Tibial nerve (tissue), 4 donors: ENCODE results near the gene TTLL8. TPM values are rescaled to one million over a fixed set of nuclear protein-coding genes. Genes with fewer than 3 reads are reported as not detected.

ENCODE experiments used
- DNase-seq, 2 donors: peaks; one replicate each; pipeline ENCODE4 v3.0.0-alpha.2; 2019; ENCODE audit warnings: low spot score in 2 of 2
- H3K27ac ChIP-seq, 4 donors: fragments of 200-600 bp; sonication (generic) in 3 of 4; one replicate each; pipeline ENCODE4 v1.5.1; 2017 to 2019; ENCODE audit warnings: mild to moderate bottlenecking in 1 of 4
- H3K27me3 ChIP-seq, 2 donors: fragments of 200-600 bp; sonication (generic) in 1 of 2; one replicate each; pipeline versions ENCODE4 v1.5.1 to v1.6.0; 2017 to 2019
- H3K36me3 ChIP-seq, 3 donors: fragments of 200-600 bp; sonication (generic); one replicate each; pipeline ENCODE4 v1.5.1; 2018 to 2019
- H3K4me1 ChIP-seq, 4 donors: fragments of 200-600 bp; sonication (generic) in 3 of 4; one replicate each; pipeline ENCODE4 v1.5.1; 2017 to 2019
- H3K4me3 ChIP-seq, 4 donors: fragments of 200-600 bp; sonication (generic) in 3 of 4; one replicate each; pipeline ENCODE4 v1.5.1; 2017 to 2019; ENCODE audit warnings: mild to moderate bottlenecking in 1 of 4, moderate library complexity in 1 of 4
- H3K9me3 ChIP-seq, 4 donors: fragments of 200-600 bp; sonication (generic) in 3 of 4; one replicate each; pipeline ENCODE4 v1.5.1; 2017 to 2019
- CTCF ChIP-seq, 5 experiments: fragments of 200-600 bp in 3 of 5; fragments of 450-650 bp in 2 of 5; sonication (generic) in 3 of 5; IDR thresholded peaks; one replicate each; pipeline ENCODE4 v1.5.1; 2016 to 2019; ENCODE audit warnings: antibody characterized with exemption in 5 of 5, mild to moderate bottlenecking in 3 of 5, moderate library complexity in 2 of 5
- EP300 ChIP-seq, 2 donors: sonication (generic); formaldehyde crosslinking; IDR thresholded peaks; one replicate each; pipeline ENCODE4 v1.6.1; 2017; ENCODE audit warnings: antibody characterized with exemption in 2 of 2, mild to moderate bottlenecking in 1 of 2
- POLR2A ChIP-seq, 2 donors: fragments of 450-650 bp; IDR thresholded peaks; one replicate each; pipeline ENCODE4 v1.6.1; 2017; ENCODE audit warnings: antibody characterized with exemption in 2 of 2, mild to moderate bottlenecking in 2 of 2, moderate library complexity in 2 of 2
- WGBS, 2 donors: methylation state at CpG; one replicate each; pipeline ENCODE4 v1.1.5; 2018; 5-methylcytosine and 5-hydroxymethylcytosine counted together
- total RNA-seq, 4 donors: library from RNA; depleted of rRNA; stranded (reverse); fragments of >200 nt; gene quantifications; one replicate each; pipeline ENCODE4 v1.1.0, GENCODE V29; 2016

TTLL8 gene
- total RNA-seq, 4 donors from 2014 or later: not detected

- Histone ChIP-seq H3K4me1 (no peaks in the 10 kb centered on the region), H3K27ac (no peak overlapping the region), H3K36me3 (no peaks in the 10 kb centered on the region), H3K4me3 (no peak overlapping the region), H3K9me3 (peaks cover 0 to 23% (median 2%) of the 10 kb centered on the region in 4 donors), H3K27me3 (no peaks in the 10 kb centered on the region)
- TF ChIP-seq CTCF (IDR thresholded peaks at IDR 0.05) (no peak), EP300 (IDR thresholded peaks at IDR 0.05) (no peak), POLR2A (IDR thresholded peaks at IDR 0.05) (no peak)
- no peak for DNase-seq
- WGBS, 2 donors: 90 to 93% methylated on average over 24 to 27 of the region's 29 CpGs
These were observed 18.2 kb downstream of the TTLL8 start for GRCh38 chr22:50039669-50040443.

GRCh38 chr22:50035976-50036724 is 21.9 kb downstream of the TTLL8 start:
- no peaks in the 10 kb centered on the region for H3K36me3 ChIP-seq
- H3K4me1 ChIP-seq: no peaks in the 10 kb centered on the region
- H3K27me3 ChIP-seq: peaks cover 0 to 5% of the 10 kb centered on the region in 2 donors
- 61 to 82% methylated on average over 12 to 19 of the region's 23 CpGs for WGBS, 2 donors
- no peak for DNase-seq
- TF ChIP-seq EP300 (IDR thresholded peaks at IDR 0.05) (no peak), POLR2A (IDR thresholded peaks at IDR 0.05) (no peak), CTCF (IDR thresholded peaks at IDR 0.05) (no peak)
- H3K4me3 ChIP-seq: no peak overlapping the region
- peaks cover 0 to 23% (median 2%) of the 10 kb centered on the region in 4 donors for H3K9me3 ChIP-seq
- H3K27ac ChIP-seq: no peak overlapping the region

- H3K9me3 ChIP-seq: peaks cover 0 to 23% (median 2%) of the 10 kb centered on the region in 4 donors
- 78 to 79% methylated on average over 10 to 21 of the region's 24 CpGs for WGBS, 2 donors
- H3K27me3 ChIP-seq: peaks cover 0 to 13% of the 10 kb centered on the region in 2 donors
- TF ChIP-seq POLR2A (IDR thresholded peaks at IDR 0.05): no peak
- TF ChIP-seq CTCF (IDR thresholded peaks at IDR 0.05): no peak
- TF ChIP-seq EP300 (IDR thresholded peaks at IDR 0.05): no peak
- no peaks in the 10 kb centered on the region for H3K36me3 ChIP-seq
- DNase-seq: no peak
- H3K4me1 ChIP-seq: peaks cover 0 to 4% (median 2%) of the 10 kb centered on the region in 4 donors
- H3K4me3 ChIP-seq: no peak overlapping the region
- no peak overlapping the region for H3K27ac ChIP-seq
These were observed 22.8 kb downstream of the TTLL8 start for GRCh38 chr22:50035131-50035881.

- DNase-seq: no peak
- Histone ChIP-seq H3K4me3 (no peak overlapping the region), H3K9me3 (peaks cover 0 to 16% (median 2%) of the 10 kb centered on the region in 4 donors), H3K27me3 (peaks cover 0 to 22% of the 10 kb centered on the region in 2 donors), H3K4me1 (peaks cover 0 to 12% (median 5%) of the 10 kb centered on the region in 4 donors), H3K27ac (no peak overlapping the region), H3K36me3 (no peaks in the 10 kb centered on the region)
- TF ChIP-seq CTCF (IDR thresholded peaks at IDR 0.05) (no peak), EP300 (IDR thresholded peaks at IDR 0.05) (no peak), POLR2A (IDR thresholded peaks at IDR 0.05) (no peak)
- 72% methylated on average over 40 to 43 of the region's 43 CpGs for WGBS, 2 donors
These were observed 23.7 kb downstream of the TTLL8 start for GRCh38 chr22:50034126-50035081.
